AG04449 (cell line): ENCODE results near the gene PRR5L.

Experiments used
- CTCF ChIA-PET: fragments of 350-600 bp; formaldehyde crosslinking; extraction: SDS; loops from one replicate; lab custom pipeline; 2021; ENCODE audit warnings: antibody characterized with exemption; lab: Yijun Ruan, JAX
- POLR2A ChIA-PET: fragments of 400-600, 350-600 bp; formaldehyde crosslinking; extraction: SDS; loops from one replicate; lab custom pipeline; 2020; ENCODE audit warnings: antibody characterized with exemption, inconsistent platforms; lab: Yijun Ruan, JAX
- DNase-seq: peaks from one replicate; pipeline ENCODE4 v3.0.0-alpha.2; 2010; ENCODE audit warnings: low read depth, low spot score
- H3K4me3 ChIP-seq: 2 replicates; pipeline ENCODE4 v1.5.1; 2011; ENCODE audit warnings: low read depth, mild to moderate bottlenecking, control low read depth, low read length
- TF ChIP-seq, protein P1 (sequence below): IDR thresholded peaks from one replicate; pipeline ENCODE4 v1.5.1; 2011; ENCODE audit warnings: mild to moderate bottlenecking, moderate library complexity, low read length, control low read depth, inconsistent platforms; ENCODE audit not compliant: insufficient read depth; ENCODE audit errors: missing control alignments

Gene PRR5L

DNA sequence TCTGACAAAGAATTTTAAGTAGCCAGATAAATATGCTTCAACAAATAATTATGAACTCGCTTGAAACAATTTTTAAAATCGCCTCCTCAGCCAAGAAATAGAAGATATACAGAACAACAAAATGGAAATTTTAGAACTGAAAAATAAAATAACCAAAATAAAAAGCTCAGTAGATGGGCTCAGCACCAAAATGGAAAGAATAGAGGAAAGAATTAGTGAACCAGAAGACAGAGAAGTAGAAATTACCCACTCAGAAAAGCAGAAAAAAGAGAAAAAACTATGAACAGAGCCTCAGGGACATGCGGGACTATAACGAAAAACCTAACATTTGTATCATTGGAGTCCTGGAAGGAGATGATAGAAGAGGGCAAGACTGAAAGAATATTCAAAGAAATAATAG is 14.2 kb upstream of the PRR5L start:
- TF ChIP-seq, protein P1, sequence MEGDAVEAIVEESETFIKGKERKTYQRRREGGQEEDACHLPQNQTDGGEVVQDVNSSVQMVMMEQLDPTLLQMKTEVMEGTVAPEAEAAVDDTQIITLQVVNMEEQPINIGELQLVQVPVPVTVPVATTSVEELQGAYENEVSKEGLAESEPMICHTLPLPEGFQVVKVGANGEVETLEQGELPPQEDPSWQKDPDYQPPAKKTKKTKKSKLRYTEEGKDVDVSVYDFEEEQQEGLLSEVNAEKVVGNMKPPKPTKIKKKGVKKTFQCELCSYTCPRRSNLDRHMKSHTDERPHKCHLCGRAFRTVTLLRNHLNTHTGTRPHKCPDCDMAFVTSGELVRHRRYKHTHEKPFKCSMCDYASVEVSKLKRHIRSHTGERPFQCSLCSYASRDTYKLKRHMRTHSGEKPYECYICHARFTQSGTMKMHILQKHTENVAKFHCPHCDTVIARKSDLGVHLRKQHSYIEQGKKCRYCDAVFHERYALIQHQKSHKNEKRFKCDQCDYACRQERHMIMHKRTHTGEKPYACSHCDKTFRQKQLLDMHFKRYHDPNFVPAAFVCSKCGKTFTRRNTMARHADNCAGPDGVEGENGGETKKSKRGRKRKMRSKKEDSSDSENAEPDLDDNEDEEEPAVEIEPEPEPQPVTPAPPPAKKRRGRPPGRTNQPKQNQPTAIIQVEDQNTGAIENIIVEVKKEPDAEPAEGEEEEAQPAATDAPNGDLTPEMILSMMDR = no peak
- ChIA-PET CTCF (interaction anchor here (0.6 to 4.9 kb wide), 6 partner anchors 9 to 265 kb away, joined by 3 to 48 read pairs (median 6); no protein-coding TSS in a partner anchor), POLR2A (no interaction called here)
- no peak for DNase-seq
- H3K4me3 ChIP-seq = no peak overlapping the region

GRCh38 chr11:36282926-36283325 is 13.2 kb upstream of the PRR5L start:
- DNase-seq = no peak
- TF ChIP-seq, protein P1 = no peak
- no peak overlapping the region for H3K4me3 ChIP-seq
- ChIA-PET POLR2A (no interaction called here), CTCF (interaction anchor here (1.0 to 4.9 kb wide), 4 partner anchors 10 to 210 kb away, joined by 4 to 48 read pairs (median 19); no protein-coding TSS in a partner anchor)

DNA sequence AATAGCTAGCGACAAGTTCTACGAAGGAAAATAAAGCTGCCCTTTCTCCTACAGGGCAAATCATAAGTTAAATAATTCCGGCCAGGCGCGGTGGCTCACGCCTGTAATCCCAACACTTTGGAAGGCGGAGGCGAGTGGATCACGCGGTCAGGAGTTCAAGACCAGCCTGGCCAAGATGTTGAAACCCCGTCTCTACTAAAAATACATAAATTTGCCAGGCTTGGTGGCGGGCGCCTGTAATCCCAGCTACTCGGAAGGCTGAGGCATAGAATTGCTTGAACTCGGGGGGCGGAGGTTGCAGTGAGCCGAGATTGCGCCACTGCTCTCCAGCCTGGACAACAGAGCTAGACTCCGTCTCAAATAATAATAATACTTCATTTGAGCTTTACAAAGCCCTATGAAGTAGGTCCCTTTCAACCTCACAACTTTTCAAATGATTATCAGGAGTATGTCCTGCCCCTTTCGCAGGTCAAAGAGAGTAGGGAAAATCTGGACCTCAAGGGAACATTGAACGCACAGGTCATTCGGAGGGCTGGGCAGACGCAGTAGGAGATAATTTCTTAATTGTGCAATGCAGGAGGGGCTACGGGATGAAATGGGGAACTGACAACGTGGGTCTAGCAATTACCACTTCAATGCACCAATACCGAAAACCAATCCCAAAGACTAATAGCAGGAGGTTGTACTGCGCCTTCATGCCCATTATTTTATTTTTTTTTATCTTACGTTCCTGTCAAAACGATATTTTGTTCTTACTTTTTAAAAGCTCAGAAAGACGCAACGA is 7.5 kb upstream of the PRR5L start:
- TF ChIP-seq, protein P1 = no peak
- POLR2A ChIA-PET = interaction anchor here (0.7 to 1.1 kb wide), 2 partner anchors 190 to 774 kb away, joined by 3 to 4 read pairs; no protein-coding TSS in a partner anchor
- peak overlapping the region; percentile 90 for H3K4me3 ChIP-seq
- CTCF ChIA-PET = interaction anchor here (1.5 to 18.9 kb wide), 4 partner anchors 9 to 467 kb away, joined by 5 to 565 read pairs (median 126); no protein-coding TSS in a partner anchor
- DNase-seq = no peak

DNA sequence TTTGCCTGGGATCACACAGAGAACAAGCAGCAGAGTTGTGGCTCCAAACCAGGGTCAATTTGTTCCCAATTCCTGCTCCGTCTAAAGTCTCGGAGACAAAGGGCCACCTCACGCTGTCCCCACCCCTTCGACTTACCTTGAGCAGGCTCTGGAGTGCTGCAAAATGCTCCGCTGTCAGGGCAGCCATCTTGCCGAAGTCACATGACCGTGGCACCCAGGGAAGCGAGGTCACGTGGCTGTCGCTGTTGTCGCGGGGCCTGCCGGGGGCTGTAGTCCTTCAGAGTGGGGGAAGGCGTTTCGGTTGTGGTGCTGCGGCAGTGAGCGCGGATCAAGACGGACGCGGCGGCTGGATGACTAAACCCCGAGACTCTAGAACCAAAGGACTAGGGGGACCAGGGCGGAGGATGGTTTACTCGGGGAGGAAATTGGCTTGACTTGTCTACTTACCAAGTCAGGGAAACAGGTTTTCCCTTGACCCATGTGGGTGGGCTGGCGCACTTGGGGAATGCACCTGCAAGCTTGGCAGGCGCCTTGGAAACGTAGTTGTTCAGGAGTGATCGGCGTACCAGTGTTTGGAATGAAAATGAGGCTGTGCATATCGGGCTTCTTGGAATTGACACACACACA is 6.7 kb upstream of the PRR5L start, which contains the start of gene COMMD9:
Gene COMMD9 (minus strand): TSS at position 199 of the 627 bp plus-strand sequence. CDS start 12 bp downstream, at position 187.
- TF ChIP-seq, protein P1 = no peak
- peak within 1 kb of the TSS; percentile 90 for H3K4me3 ChIP-seq
- DNase-seq = peak; percentile 37
- POLR2A ChIA-PET = interaction anchor here (0.7 to 1.1 kb wide), 2 partner anchors 189 to 775 kb away, joined by 3 to 4 read pairs; no protein-coding TSS in a partner anchor
- CTCF ChIA-PET = interaction anchor here (1.0 to 18.9 kb wide), 8 partner anchors 10 to 467 kb away, joined by 3 to 565 read pairs (median 6); no protein-coding TSS in a partner anchor

DNA sequence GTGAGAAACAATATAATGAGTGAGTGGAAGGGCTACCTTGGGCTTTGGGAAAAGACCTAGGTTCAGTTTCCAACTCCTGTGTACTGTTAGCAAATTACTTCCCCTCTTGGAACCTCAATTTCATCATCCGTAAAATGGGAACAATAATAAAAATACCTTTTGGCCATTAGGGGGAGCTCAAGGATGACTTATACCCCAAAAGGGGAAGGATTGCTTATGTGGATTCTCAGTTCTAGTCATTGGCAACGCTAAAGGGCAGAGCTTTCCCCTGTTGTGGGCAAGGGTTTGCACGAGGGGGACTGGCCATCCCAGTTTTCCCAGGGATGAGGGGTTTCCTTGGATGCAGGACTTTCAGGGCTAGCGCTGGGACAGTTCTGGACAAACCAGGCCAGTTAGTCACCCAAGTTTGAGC is 3.8 kb upstream of the PRR5L start:
- TF ChIP-seq, protein P1 = peak; percentile 33
- POLR2A ChIA-PET = no interaction called here
- H3K4me3 ChIP-seq = no peak overlapping the region
- DNase-seq = no peak
- CTCF ChIA-PET = interaction anchor here (0.6 to 18.9 kb wide), 36 partner anchors 8 to 676 kb away, joined by 3 to 565 read pairs (median 4); no protein-coding TSS in a partner anchor
